Measurements from ENCODE around the gene KBTBD12.
"Not testable (repeated sequence)": the region's sequence is repeated elsewhere in the genome, so short reads cannot be mapped to it uniquely, and the experiment has no call there.

KBTBD12 gene

DNA sequence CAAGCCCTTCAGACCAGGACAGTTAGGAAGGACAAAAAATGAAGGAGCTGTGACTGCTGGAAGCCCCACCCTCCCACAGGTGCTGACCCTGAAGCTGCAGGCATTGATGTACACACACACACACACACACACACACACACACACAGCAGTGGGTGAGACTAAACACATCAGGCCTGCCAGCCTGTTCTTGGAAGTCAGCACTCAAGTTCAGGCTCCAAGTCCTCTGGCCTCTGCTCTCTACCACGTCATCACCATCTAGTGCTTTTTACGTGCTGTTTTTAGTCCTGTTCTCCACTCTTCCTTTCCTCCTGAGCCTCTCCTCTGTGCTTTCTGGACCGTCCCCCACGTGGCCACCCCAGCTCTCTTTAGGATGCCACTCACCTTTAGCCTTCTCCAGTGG lies 5.4 kb upstream of the KBTBD12 start:
- in situ Hi-C loops (cut with HindIII; ENCODE audit: low sequenced_read_pairs), result no loop called here
- H3K4me3 ChIP-seq (ENCODE audit: low read depth, low read length), result no peak overlapping the region
- no peak for TF ChIP-seq CTCF (IDR thresholded peaks at IDR 0.05; ENCODE audit: low read depth, low read length, missing control alignments)
- DNase-seq (ENCODE audit: low read depth), result no peak

DNA sequence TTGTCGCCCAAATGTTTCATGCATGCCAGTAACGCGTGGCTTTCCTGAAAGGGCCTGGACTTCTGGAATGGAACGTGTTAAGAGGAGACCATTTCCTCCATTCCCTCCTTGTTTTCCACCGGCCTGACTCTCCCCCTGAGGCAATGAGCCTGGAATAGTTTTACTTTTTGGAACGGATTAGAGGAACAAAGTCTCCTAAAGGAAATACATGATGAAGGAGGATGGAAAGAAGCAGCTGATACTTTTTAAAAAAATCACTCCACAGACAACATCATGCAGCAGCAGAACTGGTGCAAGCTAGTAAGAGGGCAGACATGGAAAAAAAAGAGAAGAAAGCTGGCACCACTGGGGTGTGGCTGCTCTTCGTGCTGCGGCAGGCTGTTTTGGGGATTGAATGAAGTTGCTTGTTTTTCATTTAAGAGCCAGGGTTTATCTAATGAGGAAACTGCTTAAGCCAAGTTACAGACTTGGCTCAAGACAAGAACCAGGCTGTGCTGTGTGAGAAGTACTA lies 3.6 kb upstream of the KBTBD12 start:
- no peak for TF ChIP-seq CTCF (IDR thresholded peaks at IDR 0.05; ENCODE audit: low read depth, low read length, missing control alignments)
- in situ Hi-C loops (cut with HindIII; ENCODE audit: low sequenced_read_pairs), result no loop called here
- DNase-seq (ENCODE audit: low read depth), result no peak
- no peak overlapping the region for H3K4me3 ChIP-seq (ENCODE audit: low read depth, low read length)

DNA sequence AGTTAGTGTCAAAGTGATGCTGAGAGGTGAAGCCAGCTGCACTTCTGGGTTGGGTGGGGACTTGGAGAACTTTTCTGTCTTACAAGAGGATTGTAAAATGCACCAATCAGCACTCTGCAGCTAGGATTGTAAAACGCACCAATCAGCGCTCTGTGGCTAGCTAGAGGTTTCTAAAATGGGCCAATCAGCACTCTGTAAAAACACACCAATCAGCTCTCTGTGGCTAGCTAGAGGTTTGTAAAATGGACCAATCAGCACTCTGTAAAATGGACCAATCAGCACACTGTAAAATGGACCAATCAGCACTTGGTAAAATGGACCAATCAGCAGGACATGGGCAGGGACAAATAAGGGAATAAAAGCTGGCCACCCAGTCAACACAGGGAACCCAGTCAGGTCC lies 1.2 kb upstream of the KBTBD12 start:
- DNase-seq (ENCODE audit: low read depth); in situ Hi-C loops (cut with HindIII; ENCODE audit: low sequenced_read_pairs); H3K4me3 ChIP-seq (ENCODE audit: low read depth, low read length): not testable (repeated sequence)

GRCh38 chr3:127914584-127914983 lies 448 bp upstream of the KBTBD12 start:
- no peak overlapping the region for H3K4me3 ChIP-seq (ENCODE audit: low read depth, low read length)
- no peak for TF ChIP-seq CTCF (IDR thresholded peaks at IDR 0.05; ENCODE audit: low read depth, low read length, missing control alignments)

GRCh38 chr3:127915937-127916493 lies 983 bp downstream of the KBTBD12 start:
- in situ Hi-C loops (cut with HindIII; ENCODE audit: low sequenced_read_pairs), result no loop called here
- no peak for TF ChIP-seq CTCF (IDR thresholded peaks at IDR 0.05; ENCODE audit: low read depth, low read length, missing control alignments)
- DNase-seq (ENCODE audit: low read depth), result no peak
- no peak overlapping the region for H3K4me3 ChIP-seq (ENCODE audit: low read depth, low read length)

More at GRCh38 chr3:127914584-127914983, 448 bp upstream of the KBTBD12 start:
- no peak for DNase-seq (ENCODE audit: low read depth)
- in situ Hi-C loops (cut with HindIII; ENCODE audit: low sequenced_read_pairs), result no loop called here

- no peak for DNase-seq (ENCODE audit: low read depth)
- H3K4me3 ChIP-seq (ENCODE audit: low read depth, low read length), result no peak overlapping the region
- no peak for TF ChIP-seq CTCF (IDR thresholded peaks at IDR 0.05; ENCODE audit: low read depth, low read length, missing control alignments)
Measured at GRCh38 chr3:127920738-127921137, 5.7 kb downstream of the KBTBD12 start.

GRCh38 chr3:127923611-127924010 lies 8.6 kb downstream of the KBTBD12 start:
- TF ChIP-seq CTCF (IDR thresholded peaks at IDR 0.05; ENCODE audit: low read depth, low read length, missing control alignments), result no peak

More at GRCh38 chr3:127920738-127921137, 5.7 kb downstream of the KBTBD12 start:
- in situ Hi-C loops (cut with HindIII; ENCODE audit: low sequenced_read_pairs), result no loop called here

More at GRCh38 chr3:127923611-127924010, 8.6 kb downstream of the KBTBD12 start:
- in situ Hi-C loops (cut with HindIII; ENCODE audit: low sequenced_read_pairs), result no loop called here
- no peak overlapping the region for H3K4me3 ChIP-seq (ENCODE audit: low read depth, low read length)
- no peak for DNase-seq (ENCODE audit: low read depth)

Measured in astrocyte of the cerebellum (primary cell).